Smooth muscle cell (in vitro differentiated cells): ENCODE data around the gene CAMK4. TPM values are rescaled to one million over a fixed set of nuclear protein-coding genes. Genes with fewer than 3 reads are reported as not detected.
"Not testable (repeated sequence)": the region's sequence is repeated elsewhere in the genome, so short reads cannot be mapped to it uniquely, and the experiment has no call there.

Experiments
- DNase-seq: peaks from one replicate; lab custom pipeline; 2025; ENCODE audit not compliant: unreplicated experiment; lab: John Stamatoyannopoulos, UW
- H2AFZ ChIP-seq: fragments of 200-600 bp; sonication (generic); 2 replicates; pipeline ENCODE4 v1.6.0; 2016; ENCODE audit warnings: antibody characterized with exemption, low read depth, mild to moderate bottlenecking
- H3F3A ChIP-seq: fragments of 200-600 bp; sonication (generic); 2 replicates; pipeline ENCODE4 v1.6.0; 2017; ENCODE audit warnings: antibody characterized with exemption, low read depth
- H3K27ac ChIP-seq: fragments of 200-600 bp; sonication (generic); 2 replicates; pipeline ENCODE4 v1.5.1; 2016; ENCODE audit warnings: low read depth, mild to moderate bottlenecking
- H3K27me3 ChIP-seq: fragments of 200-600 bp; sonication (generic); 2 replicates; pipeline ENCODE4 v1.6.1; 2016; ENCODE audit warnings: low read depth, mild to moderate bottlenecking
- H3K36me3 ChIP-seq: fragments of 200-600 bp; sonication (generic); 2 replicates; pipeline ENCODE4 v1.5.1; 2016; ENCODE audit warnings: low read depth
- H3K4me1 ChIP-seq: fragments of 200-600 bp; sonication (generic); 2 replicates; pipeline ENCODE4 v1.5.1; 2016; ENCODE audit warnings: low read depth
- H3K4me2 ChIP-seq: fragments of 200-600 bp; sonication (generic); 2 replicates; pipeline ENCODE4 v1.6.0; 2016; ENCODE audit warnings: mild to moderate bottlenecking
- H3K4me3 ChIP-seq: fragments of 200-600 bp; sonication (generic); 2 replicates; pipeline ENCODE4 v1.5.1; 2016; ENCODE audit warnings: mild to moderate bottlenecking
- H3K79me2 ChIP-seq: fragments of 200-600 bp; sonication (generic); 2 replicates; pipeline ENCODE4 v1.6.0; 2016; ENCODE audit warnings: low read depth, mild to moderate bottlenecking
- H3K9ac ChIP-seq: fragments of 200-600 bp; sonication (generic); 2 replicates; pipeline ENCODE4 v1.6.0; 2016; ENCODE audit warnings: low read depth
- H3K9me3 ChIP-seq: fragments of 200-600 bp; sonication (generic); replicated peaks from 2 replicates; pipeline ENCODE4 v1.5.1; 2016; ENCODE audit warnings: low read depth
- H4K20me1 ChIP-seq: fragments of 200-600 bp; sonication (generic); 2 replicates; pipeline ENCODE4 v1.6.0; 2016; ENCODE audit warnings: low read depth
- CTCF ChIP-seq: fragments of 200-600 bp; sonication (generic); IDR thresholded peaks from 2 replicates; pipeline ENCODE4 v1.5.1; 2017; ENCODE audit warnings: borderline replicate concordance, mild to moderate bottlenecking, antibody characterized with exemption; ENCODE audit not compliant: insufficient read depth, poor library complexity, severe bottlenecking
- WGBS: methylation state at CpG from one replicate; pipeline ENCODE4 v1.1.7; 2016; ENCODE audit warnings: low lambda C conversion rate; 5-methylcytosine and 5-hydroxymethylcytosine counted together
- polyA plus RNA-seq: library from polyadenylated mRNA; unstranded; fragments of >200 nt; fragmentation: Nextera tagmentation; extraction: Ambion mirVana; gene quantifications from 2 replicates; pipeline ENCODE4 v1.2.1, GENCODE V29; 2016
- total RNA-seq: library from RNA; depleted of rRNA; stranded (reverse); fragments of >200 nt; gene quantifications from 2 replicates; pipeline ENCODE4 v1.2.3, GENCODE V29; 2014

Gene CAMK4
- total and polyA plus RNA-seq, 2 experiments from 2014 or later: 1.1 to 3.6 TPM

DNA sequence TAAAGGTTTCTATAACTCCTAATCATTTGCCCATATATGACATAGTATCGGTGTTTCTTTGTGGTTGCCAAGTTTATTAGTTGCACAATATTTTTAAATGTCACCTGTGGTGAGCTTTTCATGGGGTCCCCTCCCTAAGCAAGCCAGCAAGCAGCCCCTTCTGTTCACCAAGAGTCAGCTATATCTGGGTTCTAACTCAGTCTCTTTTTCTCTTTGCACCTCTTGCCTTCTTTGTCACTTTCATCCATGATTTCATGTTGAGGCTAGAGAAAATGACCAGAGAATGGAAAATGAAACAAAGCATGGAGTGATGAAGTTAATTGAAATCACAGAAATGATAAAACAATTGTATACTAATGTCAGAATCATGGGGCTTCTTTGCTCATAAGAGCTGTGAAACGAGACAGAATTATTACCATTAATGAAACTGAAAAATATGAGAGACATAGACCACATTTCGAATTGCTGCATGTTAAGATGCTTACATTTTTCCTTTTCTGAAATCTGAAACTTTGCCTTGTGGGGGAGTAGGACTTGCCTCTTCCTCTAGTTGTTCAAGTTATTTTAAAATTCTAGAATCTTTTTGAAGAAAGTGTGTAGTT, 75.7 kb downstream of the CAMK4 start:
- Histone ChIP-seq H3K9ac (no peak overlapping the region), H3K4me1 (no peaks in the 10 kb centered on the region), H4K20me1 (no peaks in the 10 kb centered on the region), H3F3A (no peaks in the 10 kb centered on the region), H3K4me2 (no peak overlapping the region), H3K27ac (no peak overlapping the region), H3K27me3 (no peaks in the 10 kb centered on the region), H2AFZ (no peak overlapping the region), H3K79me2 (no peaks in the 10 kb centered on the region), H3K36me3 (no peaks in the 10 kb centered on the region), H3K9me3 (no peaks in the 10 kb centered on the region), H3K4me3 (no peak overlapping the region)
- TF ChIP-seq CTCF: no peak
- 87% methylated on average over 3 of the region's 3 CpGs for WGBS
- DNase-seq: no peak

DNA sequence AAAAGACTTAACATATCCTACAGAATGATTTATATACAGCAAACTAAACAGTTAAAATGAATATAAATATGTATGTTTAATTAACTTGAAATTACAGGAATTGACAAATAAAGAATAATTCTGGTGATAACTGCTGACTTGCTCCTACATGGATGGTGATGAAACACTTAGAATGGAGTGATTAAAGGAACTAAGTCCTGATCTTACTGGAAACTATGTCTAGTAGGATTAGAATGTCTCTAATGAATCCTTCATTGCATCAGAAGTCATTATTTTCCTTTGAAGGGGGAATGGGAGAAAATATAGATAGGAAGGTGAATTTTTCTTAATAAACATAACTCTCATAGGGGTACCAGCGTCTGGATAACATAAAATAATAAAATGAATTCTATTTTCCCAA, 77.1 kb downstream of the CAMK4 start:
- no peak overlapping the region for H3K4me3 ChIP-seq
- H2AFZ ChIP-seq: no peak overlapping the region
- H3K4me2 ChIP-seq: no peak overlapping the region
- H3K27ac ChIP-seq: no peak overlapping the region
- no peaks in the 10 kb centered on the region for H3K4me1 ChIP-seq
- H3K9ac ChIP-seq: no peak overlapping the region
- no peak for DNase-seq
- H3F3A ChIP-seq: no peaks in the 10 kb centered on the region
- H3K27me3 ChIP-seq: no peaks in the 10 kb centered on the region
- no peaks in the 10 kb centered on the region for H3K36me3 ChIP-seq
- TF ChIP-seq CTCF: no peak
- WGBS: 92% methylated on average over 1 of the region's 1 CpG
- H4K20me1 ChIP-seq: no peaks in the 10 kb centered on the region
- H3K79me2 ChIP-seq: no peaks in the 10 kb centered on the region
- no peaks in the 10 kb centered on the region for H3K9me3 ChIP-seq

DNA sequence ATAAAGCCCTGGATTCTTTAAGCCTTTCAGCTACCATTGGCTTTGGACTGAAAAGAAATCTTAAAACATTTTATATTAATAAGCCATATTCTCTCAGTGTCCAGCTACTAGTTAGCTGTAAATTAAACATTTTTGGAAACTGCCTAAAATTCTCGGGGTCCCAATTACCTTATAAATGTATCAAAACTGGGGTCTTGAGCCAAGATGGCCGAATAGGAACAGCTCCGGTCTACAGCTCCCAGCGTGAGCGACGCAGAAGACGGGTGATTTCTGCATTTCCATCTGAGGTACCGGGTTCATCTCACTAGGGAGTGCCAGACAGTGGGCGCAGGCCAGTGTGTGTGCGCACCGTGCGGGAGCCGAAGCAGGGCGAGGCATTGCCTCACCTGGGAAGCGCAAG, 77.9 kb downstream of the CAMK4 start:
- H3K4me1 ChIP-seq, DNase-seq, H3F3A ChIP-seq, H4K20me1 ChIP-seq, H3K27ac ChIP-seq, H3K4me3 ChIP-seq, H3K9me3 ChIP-seq, H3K36me3 ChIP-seq, H3K4me2 ChIP-seq, H3K9ac ChIP-seq, H3K79me2 ChIP-seq, H3K27me3 ChIP-seq, H2AFZ ChIP-seq: not testable (repeated sequence)
- 72% methylated on average over 15 of the region's 15 CpGs for WGBS

DNA sequence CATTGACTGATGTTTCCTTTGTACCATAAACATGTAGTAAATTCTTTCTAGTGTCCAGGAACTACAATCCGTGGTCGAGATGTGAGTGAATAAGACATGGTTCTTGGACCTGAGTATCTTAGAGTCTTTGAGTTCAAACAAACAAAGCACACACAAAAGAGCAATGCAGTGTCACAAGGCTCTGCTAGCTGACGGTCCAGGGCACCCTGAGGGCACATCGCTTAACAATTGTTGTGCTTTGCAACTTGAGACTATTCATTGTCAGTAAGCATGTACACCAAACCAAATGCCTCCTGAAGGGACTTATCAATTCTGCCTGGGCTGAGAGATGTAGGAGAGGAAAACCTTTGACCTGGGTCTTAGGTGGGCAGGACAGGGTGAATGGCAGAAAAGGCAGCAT, 84.8 kb downstream of the CAMK4 start:
- Histone ChIP-seq H3K9me3 (no peaks in the 10 kb centered on the region), H3F3A (no peaks in the 10 kb centered on the region), H3K36me3 (no peaks in the 10 kb centered on the region), H3K27me3 (no peaks in the 10 kb centered on the region), H2AFZ (no peak overlapping the region), H3K27ac (no peak overlapping the region), H3K4me3 (no peak overlapping the region), H3K79me2 (no peaks in the 10 kb centered on the region), H4K20me1 (no peaks in the 10 kb centered on the region), H3K9ac (no peak overlapping the region), H3K4me1 (peaks cover 4% of the 10 kb centered on the region), H3K4me2 (no peak overlapping the region)
- no peak for TF ChIP-seq CTCF
- WGBS: 53% methylated on average over 4 of the region's 4 CpGs
- DNase-seq: no peak
